SK-N-SH (cell line): Measurements from ENCODE around the gene NUDT22. TPM values are rescaled to one million over a fixed set of nuclear protein-coding genes. Genes with fewer than 3 reads are reported as not detected.
A peak's percentile ranks its signal among the peaks of the same experiment; 100 is the strongest.

Source experiments
- CTCF ChIA-PET: fragments of 300-600, 350-600 bp; formaldehyde crosslinking; extraction: SDS; loops from one replicate; lab custom pipeline; 2021; lab: Yijun Ruan, JAX
- POLR2A ChIA-PET: fragments of 350-600 bp; sonication (Branson Sonifier 250); formaldehyde crosslinking; extraction: SDS; loops from one replicate; lab custom pipeline; 2020; ENCODE audit warnings: antibody characterized with exemption, inconsistent platforms; lab: Yijun Ruan, JAX
- DNase-seq: peaks from one replicate; pipeline ENCODE4 v3.0.0; 2012
- H2AFZ ChIP-seq: fragments of 200-600 bp; sonication (generic); 2 replicates; pipeline ENCODE4 v1.8.1; 2016; ENCODE audit warnings: antibody characterized with exemption, mild to moderate bottlenecking, low read depth
- H3F3A ChIP-seq: fragments of 200-600 bp; sonication (generic); replicated peaks from 2 replicates; pipeline ENCODE3; 2016; ENCODE audit warnings: antibody characterized with exemption, mild to moderate bottlenecking; ENCODE audit not compliant: insufficient read depth
- H3K27ac ChIP-seq, 2 experiments: fragments of 200-500 bp in 1 of 2; fragments of 200-600 bp in 1 of 2; sonication (Bioruptor generic) in 1 of 2; sonication (generic), shearing (Covaris generic) in 1 of 2; 2 replicates each; pipeline versions ENCODE4 v1.5.1 to v1.6.1; 2014 to 2016; ENCODE audit warnings: low read depth in 2 of 2, inconsistent platforms in 1 of 2, low read length in 1 of 2, mild to moderate bottlenecking in 1 of 2, mixed read lengths in 1 of 2
- H3K27me3 ChIP-seq: fragments of 200-600 bp; sonication (generic), shearing (Covaris generic); 2 replicates; pipeline ENCODE4 v1.6.1; 2016; ENCODE audit warnings: mixed run types; ENCODE audit not compliant: insufficient read depth
- H3K36me3 ChIP-seq, 2 experiments: fragments of 200-500 bp in 1 of 2; fragments of 200-600 bp in 1 of 2; sonication (Bioruptor generic) in 1 of 2; sonication (generic) in 1 of 2; replicated peaks in 1 of 2; 2 replicates each; pipeline versions ENCODE3 to v1.5.1; 2014 to 2016; ENCODE audit warnings: low read length in 1 of 2, mild to moderate bottlenecking in 1 of 2; ENCODE audit not compliant: insufficient read depth in 2 of 2, control insufficient read depth in 1 of 2
- H3K4me1 ChIP-seq, 2 experiments: fragments of 200-500 bp in 1 of 2; fragments of 200-600 bp in 1 of 2; sonication (Bioruptor generic) in 1 of 2; sonication (generic), shearing (Covaris generic) in 1 of 2; 2 replicates each; pipeline versions ENCODE4 v1.5.1 to v1.6.1; 2014 to 2016; ENCODE audit warnings: low read depth in 1 of 2, low read length in 1 of 2, mixed run types in 1 of 2; ENCODE audit not compliant: insufficient read depth in 2 of 2, control insufficient read depth in 1 of 2
- H3K4me2 ChIP-seq: fragments of 200-600 bp; sonication (generic), shearing (Covaris generic); 2 replicates; pipeline ENCODE4 v1.6.1; 2017; ENCODE audit warnings: mixed run types
- H3K4me3 ChIP-seq, 2 experiments: fragments of 200-500 bp in 1 of 2; fragments of 200-600 bp in 1 of 2; sonication (Bioruptor generic) in 1 of 2; sonication (generic), shearing (Covaris generic) in 1 of 2; 2 replicates each; pipeline versions ENCODE4 v1.5.1 to v1.8.1; 2014 to 2016; ENCODE audit warnings: low read depth in 2 of 2, inconsistent platforms in 1 of 2, low read length in 1 of 2, mild to moderate bottlenecking in 1 of 2, mixed read lengths in 1 of 2, moderate library complexity in 1 of 2
- H3K79me2 ChIP-seq: fragments of 200-600 bp; sonication (generic); 2 replicates; pipeline ENCODE4 v1.8.1; 2017; ENCODE audit warnings: mild to moderate bottlenecking; ENCODE audit not compliant: insufficient read depth
- H3K9ac ChIP-seq: fragments of 200-600 bp; sonication (generic); 2 replicates; pipeline ENCODE4 v1.6.1; 2017; ENCODE audit warnings: mixed run types
- H3K9me2 ChIP-seq: fragments of 200-600 bp; sonication (generic); 2 replicates; pipeline ENCODE4 v1.6.1; 2017; ENCODE audit warnings: mixed run types
- H3K9me3 ChIP-seq: fragments of 200-600 bp; sonication (generic); 2 replicates; pipeline ENCODE4 v1.6.1; 2017; ENCODE audit warnings: mixed run types, mild to moderate bottlenecking, moderate library complexity
- H4K20me1 ChIP-seq: fragments of 200-600 bp; sonication (generic); 2 replicates; pipeline ENCODE4 v1.6.1; 2017; ENCODE audit warnings: mild to moderate bottlenecking, mixed run types; ENCODE audit not compliant: insufficient read depth
- CHD2 ChIP-seq: fragments of 150-350 bp; IDR thresholded peaks from 2 replicates; pipeline ENCODE4 v1.6.1; 2018; ENCODE audit warnings: low read length; ENCODE audit not compliant: partially characterized antibody
- ELF1 ChIP-seq: IDR thresholded peaks from 2 replicates; pipeline ENCODE4 v1.4.0; 2012
- EP300 ChIP-seq, 2 experiments: IDR thresholded peaks; 2 replicates each; pipeline versions ENCODE4 v1.4.0 to v1.6.1; 2012; ENCODE audit warnings: borderline replicate concordance in 1 of 2, low read depth in 1 of 2, low read length in 1 of 2
- FOSL2 ChIP-seq: IDR thresholded peaks from 2 replicates; pipeline ENCODE4 v1.4.0; 2012; ENCODE audit warnings: low read depth, mild to moderate bottlenecking, moderate library complexity, borderline replicate concordance
- JUND ChIP-seq: IDR thresholded peaks from 2 replicates; pipeline ENCODE4 v1.4.0; 2012
- MEF2A ChIP-seq: IDR thresholded peaks from 2 replicates; pipeline ENCODE4 v1.4.0; 2012; ENCODE audit warnings: low read depth, borderline replicate concordance
- PBX3 ChIP-seq: IDR thresholded peaks from 2 replicates; pipeline ENCODE4; 2012
- REST ChIP-seq: IDR thresholded peaks from 2 replicates; pipeline ENCODE4 v1.6.1; 2012; ENCODE audit warnings: mild to moderate bottlenecking, low read depth, low read length, moderate library complexity
- RFX5 ChIP-seq: IDR thresholded peaks from 2 replicates; pipeline ENCODE4 v1.6.1; 2012; ENCODE audit warnings: mild to moderate bottlenecking, improper control_type of control experiment, low read length
- RXRA ChIP-seq: IDR thresholded peaks from 2 replicates; pipeline ENCODE4 v1.4.0; 2012; ENCODE audit warnings: low read depth, mild to moderate bottlenecking, borderline replicate concordance
- SMC3 ChIP-seq: IDR thresholded peaks from 2 replicates; pipeline ENCODE4 v1.6.1; 2012; ENCODE audit warnings: low read depth, low read length, improper control_type of control experiment
- TAF1 ChIP-seq: IDR thresholded peaks from 2 replicates; pipeline ENCODE4 v1.6.1; 2012; ENCODE audit warnings: low read depth, mild to moderate bottlenecking, low read length, moderate library complexity, borderline replicate concordance
- TCF12 ChIP-seq: IDR thresholded peaks from 2 replicates; pipeline ENCODE4 v1.4.0; 2012
- TEAD4 ChIP-seq: IDR thresholded peaks from 2 replicates; pipeline ENCODE4 v1.4.0; 2012; ENCODE audit warnings: mild to moderate bottlenecking, borderline replicate concordance; ENCODE audit not compliant: insufficient read depth
- USF1 ChIP-seq: IDR thresholded peaks from 2 replicates; pipeline ENCODE4 v1.4.0; 2012; ENCODE audit warnings: low read depth, borderline replicate concordance
- WGBS: methylation state at CpG from one replicate; pipeline ENCODE4 v1.1.6; 2017; ENCODE audit warnings: low lambda C conversion rate; 5-methylcytosine and 5-hydroxymethylcytosine counted together
- polyA plus RNA-seq, 3 experiments: library from polyadenylated mRNA; depleted of rRNA; stranded (reverse); fragments of >200 nt; gene quantifications; 2 replicates each; pipeline ENCODE4 v1.2.3, GENCODE V29; 2012
- TF ChIP-seq, protein P1 (sequence below): fragments of 200-600 bp; sonication (generic); IDR thresholded peaks from 2 replicates; pipeline ENCODE4 v1.6.1; 2017; ENCODE audit warnings: antibody characterized with exemption, mild to moderate bottlenecking, moderate library complexity
- TF ChIP-seq, protein P2 (sequence below): fragments of 150-350 bp; IDR thresholded peaks from 2 replicates; pipeline ENCODE4 v1.6.1; 2016; ENCODE audit warnings: mild to moderate bottlenecking, low read depth, low read length

NUDT22 gene
- polyA plus RNA-seq, 1 of the 3 experiments (the other 2 are of a cell fraction) = 72.7 TPM

GRCh38 chr11:64254326-64254725 is 28.3 kb downstream of the NUDT22 start:
- CTCF ChIA-PET = interaction anchor here (1.3 to 1.6 kb wide), 3 partner anchors 10 to 13 kb away, joined by 4 to 15 read pairs (median 4); no protein-coding TSS in a partner anchor
- H3F3A ChIP-seq = peaks cover 3% of the 10 kb centered on the region
- no peak overlapping the region for H3K4me3 ChIP-seq
- H3K9me2 ChIP-seq = no peaks in the 10 kb centered on the region
- peaks cover 14% of the 10 kb centered on the region for H4K20me1 ChIP-seq
- DNase-seq = no peak
- TF ChIP-seq TEAD4 = no peak
- TF ChIP-seq PBX3 = no peak
- TF ChIP-seq SMC3 = no peak
- TF ChIP-seq USF1 = no peak
- TF ChIP-seq TCF12 = no peak
- TF ChIP-seq RFX5 = no peak
- TF ChIP-seq REST = no peak
- no peak for TF ChIP-seq MEF2A
- TF ChIP-seq, all 33 proteins: peak for 0
- POLR2A ChIA-PET = no interaction called here
- Histone ChIP-seq H3K27me3 (no peaks in the 10 kb centered on the region), H3K27ac (no peak overlapping the region), H3K4me2 (no peak overlapping the region), H3K9me3 (no peaks in the 10 kb centered on the region), H3K4me1 (peaks cover 10 to 25% of the 10 kb centered on the region in 2 experiments; a peak in 2 of 4 replicates), H2AFZ (no peak overlapping the region), H3K9ac (no peak overlapping the region), H3K79me2 (peaks cover 30% of the 10 kb centered on the region), H3K36me3 (peaks cover 10 to 32% of the 10 kb centered on the region in 2 experiments)
- WGBS = no CpG with 5 or more reads among the region's 7 CpGs

- no peak overlapping the region for H3K4me2 ChIP-seq
- no peaks in the 10 kb centered on the region for H3K9me3 ChIP-seq
- H3K79me2 ChIP-seq = peaks cover 30% of the 10 kb centered on the region
- H3K9ac ChIP-seq = no peak overlapping the region
- peaks cover 20 to 34% of the 10 kb centered on the region in 2 experiments for H3K36me3 ChIP-seq
- H3F3A ChIP-seq = peaks cover 3% of the 10 kb centered on the region
- 97% methylated on average over 13 of the region's 35 CpGs for WGBS
- H3K4me3 ChIP-seq = no peak overlapping the region
- no peaks in the 10 kb centered on the region for H3K9me2 ChIP-seq
- DNase-seq = peak; percentile 16
- CTCF ChIA-PET = interaction anchor here (0.7 to 1.5 kb wide), 3 partner anchors 11 to 49 kb away, joined by 3 to 4 read pairs (median 4); no protein-coding TSS in a partner anchor
- H3K27me3 ChIP-seq = no peaks in the 10 kb centered on the region
- H3K4me1 ChIP-seq = peaks cover 10 to 23% of the 10 kb centered on the region in 2 experiments; a peak in 2 of 4 replicates
- H4K20me1 ChIP-seq = peaks cover 14% of the 10 kb centered on the region
- POLR2A ChIA-PET = interaction anchor here (0.5 to 1.0 kb wide), 2 partner anchors 9 to 11 kb away, joined by 3 to 4 read pairs; no protein-coding TSS in a partner anchor
- no peak overlapping the region for H3K27ac ChIP-seq
- H2AFZ ChIP-seq = no peak overlapping the region
- TF ChIP-seq, protein P1, sequence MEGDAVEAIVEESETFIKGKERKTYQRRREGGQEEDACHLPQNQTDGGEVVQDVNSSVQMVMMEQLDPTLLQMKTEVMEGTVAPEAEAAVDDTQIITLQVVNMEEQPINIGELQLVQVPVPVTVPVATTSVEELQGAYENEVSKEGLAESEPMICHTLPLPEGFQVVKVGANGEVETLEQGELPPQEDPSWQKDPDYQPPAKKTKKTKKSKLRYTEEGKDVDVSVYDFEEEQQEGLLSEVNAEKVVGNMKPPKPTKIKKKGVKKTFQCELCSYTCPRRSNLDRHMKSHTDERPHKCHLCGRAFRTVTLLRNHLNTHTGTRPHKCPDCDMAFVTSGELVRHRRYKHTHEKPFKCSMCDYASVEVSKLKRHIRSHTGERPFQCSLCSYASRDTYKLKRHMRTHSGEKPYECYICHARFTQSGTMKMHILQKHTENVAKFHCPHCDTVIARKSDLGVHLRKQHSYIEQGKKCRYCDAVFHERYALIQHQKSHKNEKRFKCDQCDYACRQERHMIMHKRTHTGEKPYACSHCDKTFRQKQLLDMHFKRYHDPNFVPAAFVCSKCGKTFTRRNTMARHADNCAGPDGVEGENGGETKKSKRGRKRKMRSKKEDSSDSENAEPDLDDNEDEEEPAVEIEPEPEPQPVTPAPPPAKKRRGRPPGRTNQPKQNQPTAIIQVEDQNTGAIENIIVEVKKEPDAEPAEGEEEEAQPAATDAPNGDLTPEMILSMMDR = no peak
- TF ChIP-seq EP300 (IDR thresholded peaks at IDR 0.05; ENCODE audit: borderline replicate concordance in 1 of 2, low read depth in 1 of 2, low read length in 1 of 2) (no peak), TAF1 (no peak), CHD2 (no peak), SMC3 (no peak), FOSL2 (no peak), ELF1 (no peak), RXRA (no peak), JUND (no peak)
- TF ChIP-seq, protein P2, sequence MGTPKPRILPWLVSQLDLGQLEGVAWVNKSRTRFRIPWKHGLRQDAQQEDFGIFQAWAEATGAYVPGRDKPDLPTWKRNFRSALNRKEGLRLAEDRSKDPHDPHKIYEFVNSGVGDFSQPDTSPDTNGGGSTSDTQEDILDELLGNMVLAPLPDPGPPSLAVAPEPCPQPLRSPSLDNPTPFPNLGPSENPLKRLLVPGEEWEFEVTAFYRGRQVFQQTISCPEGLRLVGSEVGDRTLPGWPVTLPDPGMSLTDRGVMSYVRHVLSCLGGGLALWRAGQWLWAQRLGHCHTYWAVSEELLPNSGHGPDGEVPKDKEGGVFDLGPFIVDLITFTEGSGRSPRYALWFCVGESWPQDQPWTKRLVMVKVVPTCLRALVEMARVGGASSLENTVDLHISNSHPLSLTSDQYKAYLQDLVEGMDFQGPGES = no peak
Measured at GRCh38 chr11:64255135-64256128, 29.4 kb downstream of the NUDT22 start.
